Retina (tissue), 1 donor: ENCODE data around the gene SPHKAP.
"Not testable (repeated sequence)": the region's sequence is repeated elsewhere in the genome, so short reads cannot be mapped to it uniquely, and the experiment has no call there.

Experiments
- DNase-seq: peaks from one replicate; pipeline ENCODE4 v3.0.0-alpha.2; 2016

SPHKAP gene

GRCh38 chr2:228102949-228103348 is 78.5 kb downstream of the SPHKAP start:
- DNase-seq, result no peak

GRCh38 chr2:228094377-228094921 is 87.0 kb downstream of the SPHKAP start:
- DNase-seq, result no peak

- DNase-seq, result no peak
These were observed 89.4 kb downstream of the SPHKAP start for GRCh38 chr2:228092056-228092455.

GRCh38 chr2:228086561-228086960 is 94.9 kb downstream of the SPHKAP start:
- no peak for DNase-seq

GRCh38 chr2:228084717-228085116 is 96.8 kb downstream of the SPHKAP start:
- DNase-seq, result peak; percentile 3

- DNase-seq, result no peak
These were observed 98.4 kb downstream of the SPHKAP start for GRCh38 chr2:228083131-228083530.

GRCh38 chr2:228082571-228082970 is 98.9 kb downstream of the SPHKAP start:
- no peak for DNase-seq

GRCh38 chr2:228079194-228079593 is 102.3 kb downstream of the SPHKAP start:
- no peak for DNase-seq

- not testable (repeated sequence) for DNase-seq
These were observed 104.8 kb downstream of the SPHKAP start for GRCh38 chr2:228076695-228077094.

- DNase-seq, result no peak
These were observed 108.8 kb downstream of the SPHKAP start for GRCh38 chr2:228072669-228073068.

GRCh38 chr2:228067309-228067708 is 114.2 kb downstream of the SPHKAP start:
- DNase-seq, result no peak

- DNase-seq, result no peak
These were observed 115.2 kb downstream of the SPHKAP start for GRCh38 chr2:228066126-228066798.

- DNase-seq, result no peak
These were observed 115.8 kb downstream of the SPHKAP start for GRCh38 chr2:228065686-228066085.

- DNase-seq, result no peak
These were observed 116.6 kb downstream of the SPHKAP start for GRCh38 chr2:228064796-228065315.

GRCh38 chr2:228064024-228064423 is 117.5 kb downstream of the SPHKAP start:
- no peak for DNase-seq

GRCh38 chr2:228063558-228063957 is 117.9 kb downstream of the SPHKAP start:
- no peak for DNase-seq

GRCh38 chr2:228059735-228060134 is 121.8 kb downstream of the SPHKAP start:
- no peak for DNase-seq

- DNase-seq, result no peak
These were observed 125.0 kb downstream of the SPHKAP start for GRCh38 chr2:228056293-228057097.

- peak; percentile 61 for DNase-seq
These were observed 132.5 kb downstream of the SPHKAP start for GRCh38 chr2:228048838-228049490.

- DNase-seq, result no peak
These were observed 140.5 kb downstream of the SPHKAP start for GRCh38 chr2:228040995-228041394.

GRCh38 chr2:228039752-228040534 is 141.5 kb downstream of the SPHKAP start:
- DNase-seq, result peak; percentile 36

- no peak for DNase-seq
These were observed 142.5 kb downstream of the SPHKAP start for GRCh38 chr2:228038967-228039366.
